ENCODE results near the gene ZC3H14.

Gene ZC3H14

GRCh38 chr14:88572117-88572516, 9.3 kb downstream of the ZC3H14 start:
- Histone ChIP-seq H3K4me1 (ENCODE audit: control insufficient read depth, insufficient read depth, low read length, poor library complexity, severe bottlenecking) (no peaks in the 10 kb centered on the region), H3K36me3 (ENCODE audit: control insufficient read depth, insufficient read depth, low read length) (peaks cover 54% of the 10 kb centered on the region)
- no peak for DNase-seq

GRCh38 chr14:88576222-88576621, 13.4 kb downstream of the ZC3H14 start:
- H3K27ac ChIP-seq (ENCODE audit: insufficient read depth, low read length, poor library complexity, severe bottlenecking), result no peak overlapping the region
- H3K4me1 ChIP-seq (ENCODE audit: control insufficient read depth, insufficient read depth, low read length, poor library complexity, severe bottlenecking), result no peaks in the 10 kb centered on the region
- H3K36me3 ChIP-seq (ENCODE audit: control insufficient read depth, insufficient read depth, low read length), result peaks cover 47% of the 10 kb centered on the region
- H3K4me3 ChIP-seq (ENCODE audit: insufficient read depth, low read depth, low read length, poor library complexity, severe bottlenecking), result no peak overlapping the region
- no peak for DNase-seq
- no peaks in the 10 kb centered on the region for H3K9me3 ChIP-seq (ENCODE audit: control insufficient read depth, low read length)
- H3K27me3 ChIP-seq (replicated peaks; ENCODE audit: control insufficient read depth, insufficient read depth, low read length, poor library complexity, severe bottlenecking), result no peaks in the 10 kb centered on the region

More at GRCh38 chr14:88572117-88572516, 9.3 kb downstream of the ZC3H14 start:
- Histone ChIP-seq H3K27me3 (replicated peaks; ENCODE audit: control insufficient read depth, insufficient read depth, low read length, poor library complexity, severe bottlenecking) (no peaks in the 10 kb centered on the region), H3K27ac (ENCODE audit: insufficient read depth, low read length, poor library complexity, severe bottlenecking) (no peak overlapping the region), H3K4me3 (ENCODE audit: insufficient read depth, low read depth, low read length, poor library complexity, severe bottlenecking) (no peak overlapping the region), H3K9me3 (ENCODE audit: control insufficient read depth, low read length) (no peaks in the 10 kb centered on the region)

- Histone ChIP-seq H3K36me3 (ENCODE audit: control insufficient read depth, insufficient read depth, low read length) (peaks cover 35% of the 10 kb centered on the region), H3K27ac (ENCODE audit: insufficient read depth, low read length, poor library complexity, severe bottlenecking) (no peak overlapping the region), H3K27me3 (replicated peaks; ENCODE audit: control insufficient read depth, insufficient read depth, low read length, poor library complexity, severe bottlenecking) (no peaks in the 10 kb centered on the region), H3K4me3 (ENCODE audit: insufficient read depth, low read depth, low read length, poor library complexity, severe bottlenecking) (no peak overlapping the region), H3K4me1 (ENCODE audit: control insufficient read depth, insufficient read depth, low read length, poor library complexity, severe bottlenecking) (no peaks in the 10 kb centered on the region), H3K9me3 (ENCODE audit: control insufficient read depth, low read length) (no peaks in the 10 kb centered on the region)
- DNase-seq, result no peak
Measured at GRCh38 chr14:88584451-88584850, 21.6 kb downstream of the ZC3H14 start.

GRCh38 chr14:88588081-88588480, 25.2 kb downstream of the ZC3H14 start:
- H3K4me3 ChIP-seq (ENCODE audit: insufficient read depth, low read depth, low read length, poor library complexity, severe bottlenecking), result no peak overlapping the region
- no peak overlapping the region for H3K27ac ChIP-seq (ENCODE audit: insufficient read depth, low read length, poor library complexity, severe bottlenecking)
- H3K27me3 ChIP-seq (replicated peaks; ENCODE audit: control insufficient read depth, insufficient read depth, low read length, poor library complexity, severe bottlenecking), result no peaks in the 10 kb centered on the region
- no peaks in the 10 kb centered on the region for H3K4me1 ChIP-seq (ENCODE audit: control insufficient read depth, insufficient read depth, low read length, poor library complexity, severe bottlenecking)
- no peaks in the 10 kb centered on the region for H3K9me3 ChIP-seq (ENCODE audit: control insufficient read depth, low read length)
- peaks cover 28% of the 10 kb centered on the region for H3K36me3 ChIP-seq (ENCODE audit: control insufficient read depth, insufficient read depth, low read length)
- no peak for DNase-seq

- H3K4me1 ChIP-seq (ENCODE audit: control insufficient read depth, insufficient read depth, low read length, poor library complexity, severe bottlenecking), result no peaks in the 10 kb centered on the region
- DNase-seq, result no peak
- peaks cover 22% of the 10 kb centered on the region for H3K36me3 ChIP-seq (ENCODE audit: control insufficient read depth, insufficient read depth, low read length)
- no peak overlapping the region for H3K4me3 ChIP-seq (ENCODE audit: insufficient read depth, low read depth, low read length, poor library complexity, severe bottlenecking)
- H3K9me3 ChIP-seq (ENCODE audit: control insufficient read depth, low read length), result no peaks in the 10 kb centered on the region
- H3K27me3 ChIP-seq (replicated peaks; ENCODE audit: control insufficient read depth, insufficient read depth, low read length, poor library complexity, severe bottlenecking), result no peaks in the 10 kb centered on the region
- H3K27ac ChIP-seq (ENCODE audit: insufficient read depth, low read length, poor library complexity, severe bottlenecking), result no peak overlapping the region
Measured at GRCh38 chr14:88590173-88590572, 27.3 kb downstream of the ZC3H14 start.

- no peak overlapping the region for H3K27ac ChIP-seq (ENCODE audit: insufficient read depth, low read length, poor library complexity, severe bottlenecking)
- no peaks in the 10 kb centered on the region for H3K9me3 ChIP-seq (ENCODE audit: control insufficient read depth, low read length)
- H3K36me3 ChIP-seq (ENCODE audit: control insufficient read depth, insufficient read depth, low read length), result peaks cover 17% of the 10 kb centered on the region
- no peaks in the 10 kb centered on the region for H3K4me1 ChIP-seq (ENCODE audit: control insufficient read depth, insufficient read depth, low read length, poor library complexity, severe bottlenecking)
- no peak overlapping the region for H3K4me3 ChIP-seq (ENCODE audit: insufficient read depth, low read depth, low read length, poor library complexity, severe bottlenecking)
- no peaks in the 10 kb centered on the region for H3K27me3 ChIP-seq (replicated peaks; ENCODE audit: control insufficient read depth, insufficient read depth, low read length, poor library complexity, severe bottlenecking)
- DNase-seq, result no peak
Measured at GRCh38 chr14:88592031-88592430, 29.2 kb downstream of the ZC3H14 start.

- DNase-seq, result no peak
- H3K27ac ChIP-seq (ENCODE audit: insufficient read depth, low read length, poor library complexity, severe bottlenecking), result no peak overlapping the region
- peaks cover 14% of the 10 kb centered on the region for H3K4me1 ChIP-seq (ENCODE audit: control insufficient read depth, insufficient read depth, low read length, poor library complexity, severe bottlenecking)
- no peak overlapping the region for H3K4me3 ChIP-seq (ENCODE audit: insufficient read depth, low read depth, low read length, poor library complexity, severe bottlenecking)
- H3K9me3 ChIP-seq (ENCODE audit: control insufficient read depth, low read length), result no peaks in the 10 kb centered on the region
- peaks cover 9% of the 10 kb centered on the region for H3K36me3 ChIP-seq (ENCODE audit: control insufficient read depth, insufficient read depth, low read length)
- no peaks in the 10 kb centered on the region for H3K27me3 ChIP-seq (replicated peaks; ENCODE audit: control insufficient read depth, insufficient read depth, low read length, poor library complexity, severe bottlenecking)
Measured at GRCh38 chr14:88597038-88597437, 34.2 kb downstream of the ZC3H14 start.

- H3K4me3 ChIP-seq (ENCODE audit: insufficient read depth, low read depth, low read length, poor library complexity, severe bottlenecking), result no peak overlapping the region
- peaks cover 14% of the 10 kb centered on the region for H3K4me1 ChIP-seq (ENCODE audit: control insufficient read depth, insufficient read depth, low read length, poor library complexity, severe bottlenecking)
- no peak overlapping the region for H3K27ac ChIP-seq (ENCODE audit: insufficient read depth, low read length, poor library complexity, severe bottlenecking)
- H3K9me3 ChIP-seq (ENCODE audit: control insufficient read depth, low read length), result no peaks in the 10 kb centered on the region
- DNase-seq, result no peak
- peaks cover 9% of the 10 kb centered on the region for H3K36me3 ChIP-seq (ENCODE audit: control insufficient read depth, insufficient read depth, low read length)
- H3K27me3 ChIP-seq (replicated peaks; ENCODE audit: control insufficient read depth, insufficient read depth, low read length, poor library complexity, severe bottlenecking), result no peaks in the 10 kb centered on the region
Measured at GRCh38 chr14:88597601-88598000, 34.8 kb downstream of the ZC3H14 start.

- Histone ChIP-seq H3K4me3 (ENCODE audit: insufficient read depth, low read depth, low read length, poor library complexity, severe bottlenecking) (no peak overlapping the region), H3K27ac (ENCODE audit: insufficient read depth, low read length, poor library complexity, severe bottlenecking) (no peak overlapping the region), H3K36me3 (ENCODE audit: control insufficient read depth, insufficient read depth, low read length) (peaks cover 15% of the 10 kb centered on the region), H3K27me3 (replicated peaks; ENCODE audit: control insufficient read depth, insufficient read depth, low read length, poor library complexity, severe bottlenecking) (no peaks in the 10 kb centered on the region), H3K4me1 (ENCODE audit: control insufficient read depth, insufficient read depth, low read length, poor library complexity, severe bottlenecking) (peaks cover 14% of the 10 kb centered on the region), H3K9me3 (ENCODE audit: control insufficient read depth, low read length) (no peaks in the 10 kb centered on the region)
- DNase-seq, result no peak
Measured at GRCh38 chr14:88598097-88598675, 35.3 kb downstream of the ZC3H14 start.

GRCh38 chr14:88599326-88599725, 36.5 kb downstream of the ZC3H14 start:
- Histone ChIP-seq H3K4me3 (ENCODE audit: insufficient read depth, low read depth, low read length, poor library complexity, severe bottlenecking) (no peak overlapping the region), H3K27me3 (replicated peaks; ENCODE audit: control insufficient read depth, insufficient read depth, low read length, poor library complexity, severe bottlenecking) (no peaks in the 10 kb centered on the region), H3K9me3 (ENCODE audit: control insufficient read depth, low read length) (no peaks in the 10 kb centered on the region), H3K4me1 (ENCODE audit: control insufficient read depth, insufficient read depth, low read length, poor library complexity, severe bottlenecking) (peaks cover 14% of the 10 kb centered on the region), H3K27ac (ENCODE audit: insufficient read depth, low read length, poor library complexity, severe bottlenecking) (no peak overlapping the region), H3K36me3 (ENCODE audit: control insufficient read depth, insufficient read depth, low read length) (peaks cover 21% of the 10 kb centered on the region)
- DNase-seq, result no peak

Data from effector memory CD4-positive, alpha-beta T cell (primary cell).